H9 (cell line): ENCODE data around the gene EPB41L2. TPM values are rescaled to one million over a fixed set of nuclear protein-coding genes. Genes with fewer than 3 reads are reported as not detected.

ENCODE experiments used
- DNase-seq: peaks from one replicate; pipeline ENCODE4 v3.0.0-alpha.2; 2017
- H2AFZ ChIP-seq: one replicate; pipeline ENCODE4 v1.6.1; 2013; ENCODE audit warnings: mild to moderate bottlenecking, low read length, control low read depth, moderate library complexity
- H2AK5ac ChIP-seq: 2 replicates; pipeline ENCODE4 v1.6.1; 2013; ENCODE audit warnings: low read length, control low read depth, mixed read lengths; ENCODE audit not compliant: insufficient read length
- H2BK120ac ChIP-seq: one replicate; pipeline ENCODE4 v1.6.1; 2013; ENCODE audit warnings: low read depth, mild to moderate bottlenecking, low read length, control low read depth, inconsistent platforms; ENCODE audit not compliant: poor library complexity, severe bottlenecking
- H2BK12ac ChIP-seq: 2 replicates; pipeline ENCODE4 v1.6.1; 2013; ENCODE audit warnings: low read length, control low read depth, mixed read lengths, low read depth; ENCODE audit not compliant: insufficient read length
- H2BK15ac ChIP-seq: 2 replicates; pipeline ENCODE4 v1.6.1; 2013; ENCODE audit warnings: low read depth, low read length, control low read depth
- H2BK20ac ChIP-seq: one replicate; pipeline ENCODE4 v1.6.1; 2013; ENCODE audit warnings: low read depth, mild to moderate bottlenecking, low read length, control low read depth, inconsistent platforms; ENCODE audit not compliant: poor library complexity, severe bottlenecking
- H2BK5ac ChIP-seq: 2 replicates; pipeline ENCODE4 v1.6.1; 2013; ENCODE audit warnings: low read length, control low read depth, mixed read lengths; ENCODE audit not compliant: insufficient read length
- H3K14ac ChIP-seq: 2 replicates; pipeline ENCODE4 v1.6.1; 2013; ENCODE audit warnings: low read length, control low read depth; ENCODE audit not compliant: insufficient read depth
- H3K18ac ChIP-seq: 2 replicates; pipeline ENCODE4 v1.6.1; 2013; ENCODE audit warnings: low read depth, mild to moderate bottlenecking, mixed read lengths, low read length, control low read depth; ENCODE audit not compliant: insufficient read length
- H3K23ac ChIP-seq: 2 replicates; pipeline ENCODE4 v1.6.1; 2013; ENCODE audit warnings: low read length, control low read depth, mixed read lengths, low read depth; ENCODE audit not compliant: insufficient read length
- H3K23me2 ChIP-seq: 2 replicates; pipeline ENCODE4 v1.6.1; 2013; ENCODE audit warnings: low read depth, mild to moderate bottlenecking, mixed read lengths, low read length, control low read depth; ENCODE audit not compliant: insufficient read length, poor library complexity, severe bottlenecking
- H3K27ac ChIP-seq: 2 replicates; pipeline ENCODE4 v1.5.1; 2013; ENCODE audit warnings: low read length, control low read depth, mixed read lengths, low read depth; ENCODE audit not compliant: insufficient read length
- H3K27me3 ChIP-seq: 2 replicates; pipeline ENCODE4 v1.6.1; 2013; ENCODE audit warnings: low read length, control low read depth, inconsistent platforms; ENCODE audit not compliant: insufficient read depth
- H3K4ac ChIP-seq: 2 replicates; pipeline ENCODE4 v1.6.1; 2013; ENCODE audit warnings: low read depth, mild to moderate bottlenecking, control low read depth, inconsistent platforms, low read length, moderate library complexity
- H3K4me1 ChIP-seq: 2 replicates; pipeline ENCODE4 v1.6.1; 2013; ENCODE audit warnings: low read length, control low read depth, inconsistent platforms; ENCODE audit not compliant: insufficient read depth
- H3K4me2 ChIP-seq: 2 replicates; pipeline ENCODE4 v1.6.1; 2013; ENCODE audit warnings: low read length, control low read depth, mixed read lengths; ENCODE audit not compliant: insufficient read length, insufficient read depth
- H3K56ac ChIP-seq: 2 replicates; pipeline ENCODE4 v1.6.1; 2013; ENCODE audit warnings: low read depth, mild to moderate bottlenecking, mixed read lengths, low read length, control low read depth; ENCODE audit not compliant: insufficient read length
- H3K79me1 ChIP-seq: 2 replicates; pipeline ENCODE4 v1.6.1; 2013; ENCODE audit warnings: low read depth, mild to moderate bottlenecking, moderate library complexity, low read length, control low read depth, inconsistent platforms; ENCODE audit not compliant: insufficient read depth, poor library complexity, severe bottlenecking
- H3K79me2 ChIP-seq: 2 replicates; pipeline ENCODE4 v1.6.1; 2013; ENCODE audit warnings: low read length, control low read depth, inconsistent platforms; ENCODE audit not compliant: insufficient read depth
- H3K9ac ChIP-seq: 2 replicates; pipeline ENCODE4 v1.6.1; 2013; ENCODE audit warnings: low read length, control low read depth, mixed read lengths; ENCODE audit not compliant: insufficient read length; ENCODE audit errors: extremely low read depth
- H3K9me3 ChIP-seq: one replicate; pipeline ENCODE4 v1.6.1; 2013; ENCODE audit warnings: low read depth, low read length, inconsistent platforms; ENCODE audit not compliant: control insufficient read depth
- H3T11ph ChIP-seq: one replicate; pipeline ENCODE4 v1.6.1; 2013; ENCODE audit warnings: mild to moderate bottlenecking, low read length, control low read depth, inconsistent platforms
- H4K20me1 ChIP-seq: one replicate; pipeline ENCODE4 v1.6.1; 2013; ENCODE audit not compliant: control insufficient read depth, insufficient read length, insufficient read depth
- H4K5ac ChIP-seq: 2 replicates; pipeline ENCODE4 v1.6.1; 2013; ENCODE audit warnings: low read depth, mild to moderate bottlenecking, mixed read lengths, low read length, control low read depth; ENCODE audit not compliant: insufficient read length
- H4K8ac ChIP-seq: replicated peaks from 2 replicates; pipeline ENCODE4 v1.6.1; 2013; ENCODE audit warnings: low read length, control low read depth, mixed read lengths, low read depth; ENCODE audit not compliant: insufficient read length
- H4K91ac ChIP-seq: 2 replicates; pipeline ENCODE4 v1.6.1; 2013; ENCODE audit warnings: low read depth, mild to moderate bottlenecking, moderate library complexity, mixed read lengths, low read length, control low read depth; ENCODE audit not compliant: insufficient read length
- H3K27ac Mint-ChIP-seq, 3 experiments: 2 replicates in 2 of 3; 3 replicates in 1 of 3; pipeline ENCODE4 v1.8.0; 2020 to 2021; ENCODE audit warnings: mixed read lengths in 3 of 3, mild to moderate bottlenecking in 1 of 3, moderate library complexity in 1 of 3
- H3K27me3 Mint-ChIP-seq: 2 replicates; pipeline ENCODE4 v1.8.0; 2021; ENCODE audit warnings: low read depth, mild to moderate bottlenecking, moderate library complexity, mixed read lengths
- H3K36me3 Mint-ChIP-seq, 3 experiments: 2 replicates in 2 of 3; 3 replicates in 1 of 3; pipeline ENCODE4 v1.8.0; 2020 to 2021; ENCODE audit warnings: low read depth in 3 of 3, mixed read lengths in 3 of 3; ENCODE audit not compliant: insufficient read depth in 1 of 3
- H3K4me1 Mint-ChIP-seq, 2 experiments: 2 replicates each; pipeline ENCODE4 v1.8.0; 2020; ENCODE audit warnings: mixed read lengths in 2 of 2
- H3K4me3 Mint-ChIP-seq, 2 experiments: 2 replicates in 1 of 2; 3 replicates in 1 of 2; pipeline ENCODE4 v1.8.0; 2020 to 2021; ENCODE audit warnings: mild to moderate bottlenecking in 2 of 2, mixed read lengths in 2 of 2, moderate library complexity in 1 of 2
- H3K9me3 Mint-ChIP-seq, 2 experiments: 2 replicates in 1 of 2; 3 replicates in 1 of 2; pipeline ENCODE4 v1.8.0; 2020; ENCODE audit warnings: mild to moderate bottlenecking in 2 of 2, mixed read lengths in 2 of 2, moderate library complexity in 1 of 2
- CTCF ChIP-seq: fragments of 200-600 bp; sonication (generic); conservative IDR thresholded peaks from 3 replicates; pipeline ENCODE4 v1.8.0; 2021; ENCODE audit warnings: antibody characterized with exemption, mild to moderate bottlenecking
- WGBS: extraction: QIAGEN DNeasy Blood & Tissue Kit; methylation state at CpG from one replicate; pipeline ENCODE4 v1.1.7; 2013; ENCODE audit warnings: missing lambda C conversion rate, low lambda C conversion rate, mixed read lengths; ENCODE audit not compliant: insufficient read length; ENCODE audit errors: extremely low coverage; 5-methylcytosine and 5-hydroxymethylcytosine counted together
- total RNA-seq: library from RNA; stranded (reverse); gene quantifications from 2 replicates; pipeline ENCODE4 v1.2.1, GENCODE V29; 2021

EPB41L2 gene
- total RNA-seq, 1 experiment from 2014 or later: 90.2 TPM

GRCh38 chr6:130933712-130934200 lies 129.3 kb downstream of the EPB41L2 start:
- Histone ChIP-seq H3K23me2 (no peaks in the 10 kb centered on the region), H3K79me2 (peaks cover 2% of the 10 kb centered on the region; the same call in 1 of the 2 replicates), H2AK5ac (no peak overlapping the region), H4K20me1 (no peaks in the 10 kb centered on the region), H4K8ac (no peak overlapping the region), H2BK120ac (no peak overlapping the region), H3K9me3 (no peaks in the 10 kb centered on the region), H2BK20ac (no peak overlapping the region), H3K23ac (no peak overlapping the region), H2AFZ (no peak overlapping the region), H2BK15ac (peak overlapping the region; percentile 5; the same call in 1 of the 2 replicates), H3K79me1 (no peaks in the 10 kb centered on the region), H3K4me1 (peaks cover 4% of the 10 kb centered on the region; the same call in 1 of the 2 replicates), H3K9ac (peak overlapping the region; percentile 19), H3K14ac (no peak overlapping the region), H2BK12ac (no peak overlapping the region), H3T11ph (no peak overlapping the region), H3K4me2 (no peak overlapping the region), H3K27me3 (no peaks in the 10 kb centered on the region), H3K4ac (no peak overlapping the region), H4K5ac (no peak overlapping the region), H2BK5ac (no peak overlapping the region), H4K91ac (no peak overlapping the region), H3K18ac (no peak overlapping the region), H3K27ac (no peak overlapping the region), H3K56ac (no peak overlapping the region)
- Mint-ChIP-seq H3K27me3 (no peaks in the 10 kb centered on the region), H3K4me3 (no peak overlapping the region), H3K27ac (no peak overlapping the region; a peak in 2 of 7 replicates), H3K4me1 (peaks cover 27 to 28% of the 10 kb centered on the region in 2 experiments), H3K9me3 (peaks cover 3 to 5% of the 10 kb centered on the region in 2 experiments; a peak in 3 of 5 replicates), H3K36me3 (peaks cover 3 to 12% (median 6%) of the 10 kb centered on the region in 3 experiments)
- no peak for DNase-seq
- no CpG with 5 or more reads among the region's 6 CpGs for WGBS
- TF ChIP-seq CTCF: no peak
